ENCODE results near the gene AK5. TPM values are rescaled to one million over a fixed set of nuclear protein-coding genes. Genes with fewer than 3 reads are reported as not detected.

Gene AK5
- total RNA-seq, 2 donors from 2014 or later = 0.46 to 2.8 TPM

DNA sequence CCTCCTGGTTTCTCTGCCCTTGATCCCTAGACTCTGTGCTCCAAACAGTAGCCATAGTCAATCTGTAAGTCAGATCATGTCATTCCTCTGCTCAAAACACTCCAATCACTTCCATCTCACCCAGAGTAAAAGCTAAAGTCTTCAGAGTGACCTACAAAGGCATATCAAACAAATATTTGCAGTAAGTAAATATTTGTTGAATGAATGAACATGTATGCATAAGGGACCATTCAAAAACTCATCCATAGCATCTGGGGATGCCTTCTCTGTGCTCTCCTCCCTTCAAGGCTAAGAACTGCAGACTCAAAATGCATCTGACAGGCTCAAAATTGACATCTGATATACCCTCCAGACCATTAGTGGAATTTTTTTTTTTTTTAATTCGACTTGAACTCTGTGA lies 18.1 kb upstream of the AK5 start:
- 93 to 100% methylated on average over 1 of the region's 1 CpG for WGBS, 2 experiments (ENCODE audit: insufficient coverage in 1 of 2, insufficient read length in 1 of 2)
- H3K4me3 ChIP-seq (ENCODE audit: low read length) = no peak overlapping the region
- no peak overlapping the region for H3K9ac ChIP-seq (ENCODE audit: extremely low read depth, low read length, poor library complexity, severe bottlenecking)
- H3K27ac ChIP-seq (ENCODE audit: low read depth, low read length) = no peak overlapping the region
- peaks cover 49% of the 10 kb centered on the region for H3K27me3 Mint-ChIP-seq (ENCODE audit: insufficient read depth)
- no peak overlapping the region for H3K4me3 Mint-ChIP-seq
- no peak overlapping the region for H3K27ac Mint-ChIP-seq
- H3K9me3 ChIP-seq (ENCODE audit: control insufficient read depth, low read length) = no peaks in the 10 kb centered on the region
- no peaks in the 10 kb centered on the region for H3K9me3 Mint-ChIP-seq
- H3K36me3 ChIP-seq (ENCODE audit: control insufficient read depth, insufficient read depth, low read length) = no peaks in the 10 kb centered on the region
- H3K36me3 Mint-ChIP-seq (ENCODE audit: low read depth) = no peaks in the 10 kb centered on the region
- DNase-seq = no peak
- no peak for TF ChIP-seq CTCF (conservative IDR thresholded peaks at IDR 0.05)
- H3K4me1 Mint-ChIP-seq = peaks cover 7% of the 10 kb centered on the region
- no peaks in the 10 kb centered on the region for H3K4me1 ChIP-seq (ENCODE audit: control insufficient read depth, insufficient read depth, low read length)
- peaks cover 45% of the 10 kb centered on the region for H3K27me3 ChIP-seq (ENCODE audit: control insufficient read depth, insufficient read depth, low read length, poor library complexity, severe bottlenecking)

- H3K36me3 ChIP-seq (ENCODE audit: control insufficient read depth, insufficient read depth, low read length) = no peaks in the 10 kb centered on the region
- H3K4me1 ChIP-seq (ENCODE audit: control insufficient read depth, insufficient read depth, low read length) = no peaks in the 10 kb centered on the region
- no peaks in the 10 kb centered on the region for H3K9me3 ChIP-seq (ENCODE audit: control insufficient read depth, low read length)
- no peak overlapping the region for H3K27ac ChIP-seq (ENCODE audit: low read depth, low read length)
- H3K36me3 Mint-ChIP-seq (ENCODE audit: low read depth) = no peaks in the 10 kb centered on the region
- H3K4me3 ChIP-seq (ENCODE audit: low read length) = no peak overlapping the region
- H3K9ac ChIP-seq (ENCODE audit: extremely low read depth, low read length, poor library complexity, severe bottlenecking) = no peak overlapping the region
- no peak for TF ChIP-seq CTCF (conservative IDR thresholded peaks at IDR 0.05)
- peak; percentile 58 for DNase-seq
- no peaks in the 10 kb centered on the region for H3K9me3 Mint-ChIP-seq
- WGBS, 2 experiments (ENCODE audit: insufficient coverage in 1 of 2, insufficient read length in 1 of 2) = 48 to 60% methylated on average over 1 of the region's 1 CpG
- H3K27ac Mint-ChIP-seq = no peak overlapping the region
- H3K27me3 Mint-ChIP-seq (ENCODE audit: insufficient read depth) = peaks cover 57% of the 10 kb centered on the region
- peaks cover 56% of the 10 kb centered on the region for H3K27me3 ChIP-seq (ENCODE audit: control insufficient read depth, insufficient read depth, low read length, poor library complexity, severe bottlenecking)
- peaks cover 9% of the 10 kb centered on the region for H3K4me1 Mint-ChIP-seq
- H3K4me3 Mint-ChIP-seq = no peak overlapping the region
Observed at GRCh38 chr1:77265180-77265579, 16.6 kb upstream of the AK5 start.

DNA sequence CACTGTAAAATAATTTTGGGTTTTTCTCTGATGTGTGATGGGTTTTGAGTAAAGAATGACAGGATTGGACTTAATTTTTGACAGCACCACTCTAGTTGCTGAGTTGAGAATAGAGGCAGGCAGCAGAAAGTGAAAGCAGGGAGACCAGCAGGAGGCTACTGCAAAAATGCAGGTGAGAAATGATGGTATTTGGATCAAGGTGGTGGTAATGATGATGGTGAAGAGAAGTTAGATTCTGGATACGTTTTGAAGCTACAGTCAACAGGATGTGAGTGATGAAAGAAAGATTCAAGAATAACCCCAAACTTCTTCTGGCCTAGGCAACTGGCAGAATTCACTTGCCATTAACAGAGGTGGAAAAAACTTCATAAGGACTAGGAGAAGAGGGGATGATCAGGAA lies 14.8 kb upstream of the AK5 start:
- Histone ChIP-seq H3K9me3 (ENCODE audit: control insufficient read depth, low read length) (no peaks in the 10 kb centered on the region), H3K9ac (ENCODE audit: extremely low read depth, low read length, poor library complexity, severe bottlenecking) (no peak overlapping the region), H3K4me1 (ENCODE audit: control insufficient read depth, insufficient read depth, low read length) (no peaks in the 10 kb centered on the region), H3K36me3 (ENCODE audit: control insufficient read depth, insufficient read depth, low read length) (no peaks in the 10 kb centered on the region), H3K27ac (ENCODE audit: low read depth, low read length) (no peak overlapping the region), H3K4me3 (ENCODE audit: low read length) (no peak overlapping the region), H3K27me3 (ENCODE audit: control insufficient read depth, insufficient read depth, low read length, poor library complexity, severe bottlenecking) (peaks cover 65% of the 10 kb centered on the region)
- no peak for DNase-seq
- peaks cover 17% of the 10 kb centered on the region for H3K4me1 Mint-ChIP-seq
- no peak overlapping the region for H3K27ac Mint-ChIP-seq
- no peaks in the 10 kb centered on the region for H3K9me3 Mint-ChIP-seq
- no peak overlapping the region for H3K4me3 Mint-ChIP-seq
- 84 to 100% methylated on average over 1 of the region's 1 CpG for WGBS, 2 experiments (ENCODE audit: insufficient coverage in 1 of 2, insufficient read length in 1 of 2)
- no peak for TF ChIP-seq CTCF (conservative IDR thresholded peaks at IDR 0.05)
- H3K27me3 Mint-ChIP-seq (ENCODE audit: insufficient read depth) = peaks cover 54% of the 10 kb centered on the region
- H3K36me3 Mint-ChIP-seq (ENCODE audit: low read depth) = no peaks in the 10 kb centered on the region

All from endodermal cell (in vitro differentiated cells).